GM19468 (cell line): ENCODE results near the gene WDR83.
"Not testable (repeated sequence)": the region's sequence is repeated elsewhere in the genome, so short reads cannot be mapped to it uniquely, and the experiment has no call there.

Experiments used
- ATAC-seq: cut with Tn5 transposase; IDR thresholded peaks from one replicate; pipeline ENCODE4 v1.9.1; 2021; ENCODE audit warnings: mild to moderate bottlenecking, moderate library complexity, moderate number of reproducible peaks; ENCODE audit not compliant: unreplicated experiment; ENCODE audit errors: extremely low read depth

WDR83 gene

GRCh38 chr19:12681074-12681987, 14.7 kb downstream of the WDR83 start, which contains the start of gene DHPS:
Gene DHPS, minus strand, starts transcription at chr19:12681880. Its CDS starts 114 bp downstream, at chr19:12681766.
- peak; percentile 36 for ATAC-seq

GRCh38 chr19:12685831-12686230, 19.2 kb downstream of the WDR83 start:
- no peak for ATAC-seq

DNA sequence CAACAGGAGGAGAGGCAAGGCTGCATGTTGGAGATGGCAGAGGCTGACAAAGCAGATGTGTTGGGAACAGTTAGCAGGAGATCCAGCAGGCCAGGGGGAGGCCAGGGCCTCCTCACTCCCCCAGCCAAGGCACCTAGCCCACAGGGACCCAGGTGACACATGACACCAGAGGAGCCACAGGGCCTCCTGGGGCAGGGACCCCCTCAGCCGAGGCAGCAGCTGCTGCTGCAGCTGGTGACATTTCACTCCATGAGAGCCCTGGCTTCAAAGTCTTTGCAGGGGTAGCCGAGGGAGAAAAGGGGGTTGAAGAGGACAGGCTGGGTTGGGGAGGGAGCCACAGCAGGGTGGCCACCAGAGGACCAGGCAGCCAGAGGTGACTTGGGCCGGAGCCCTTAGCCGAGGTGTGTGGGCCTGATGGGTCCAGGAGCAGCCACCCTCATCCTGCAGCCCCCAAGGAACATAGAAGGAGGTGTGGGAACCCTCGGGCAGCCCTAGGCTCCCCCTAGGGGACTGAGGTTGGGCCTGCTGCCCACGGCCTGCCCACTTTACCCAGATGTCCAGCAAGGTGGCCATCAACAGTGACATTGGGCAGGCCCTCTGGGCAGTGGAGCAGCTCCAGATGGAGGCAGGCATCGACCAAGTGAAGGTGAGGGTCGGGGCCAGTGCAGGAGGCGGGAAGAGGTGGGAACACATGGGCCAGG, 21.0 kb downstream of the WDR83 start, which contains the start of gene GNG14:
Gene GNG14 (plus strand): TSS at position 503 of the 701 bp plus-strand sequence. CDS start 51 bp downstream, at position 554.
- ATAC-seq: no peak

- ATAC-seq: no peak
Measured at GRCh38 chr19:12689012-12689411, 22.4 kb downstream of the WDR83 start.

- ATAC-seq: no peak
Measured at GRCh38 chr19:12689581-12690216, 23.1 kb downstream of the WDR83 start.

DNA sequence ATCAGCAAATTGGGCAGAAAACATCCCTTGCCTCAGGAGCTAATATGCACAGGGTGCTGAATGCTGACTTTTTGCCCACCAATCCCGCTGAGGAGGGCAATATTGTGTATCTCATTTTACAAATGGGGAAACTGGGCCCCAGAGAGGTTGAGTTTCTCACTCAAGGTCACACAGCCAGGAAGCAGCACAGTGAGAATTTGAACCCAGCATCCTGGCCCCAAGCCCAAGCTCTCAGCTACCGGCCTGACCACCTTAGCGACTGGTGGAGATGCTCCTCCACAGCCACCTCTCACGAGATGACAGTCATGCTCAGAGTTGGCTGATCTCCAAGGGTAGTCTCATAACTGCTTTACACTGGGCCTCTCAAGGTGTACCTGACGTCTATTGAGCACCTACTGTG, 26.4 kb downstream of the WDR83 start:
- ATAC-seq: no peak

DNA sequence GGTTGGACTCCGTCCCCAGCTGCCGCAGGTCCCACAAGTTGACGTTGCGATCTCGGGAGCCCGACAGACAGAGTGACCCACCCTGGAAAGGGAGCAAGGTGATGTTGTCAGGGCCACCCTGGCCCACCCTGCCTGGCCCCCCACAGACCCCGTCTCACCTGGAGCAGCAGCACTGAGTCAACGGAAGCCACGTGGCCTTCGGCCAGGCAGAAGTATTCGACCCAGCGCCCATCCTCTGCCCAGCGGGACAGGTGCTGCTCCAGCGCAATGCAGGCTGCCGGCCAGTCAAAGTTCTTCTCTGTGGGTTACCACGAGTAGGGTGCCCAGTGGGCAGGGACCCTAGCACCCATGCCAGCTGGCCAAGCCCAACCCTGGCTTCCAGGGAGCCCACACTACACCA, 28.0 kb downstream of the WDR83 start:
- no peak for ATAC-seq

DNA sequence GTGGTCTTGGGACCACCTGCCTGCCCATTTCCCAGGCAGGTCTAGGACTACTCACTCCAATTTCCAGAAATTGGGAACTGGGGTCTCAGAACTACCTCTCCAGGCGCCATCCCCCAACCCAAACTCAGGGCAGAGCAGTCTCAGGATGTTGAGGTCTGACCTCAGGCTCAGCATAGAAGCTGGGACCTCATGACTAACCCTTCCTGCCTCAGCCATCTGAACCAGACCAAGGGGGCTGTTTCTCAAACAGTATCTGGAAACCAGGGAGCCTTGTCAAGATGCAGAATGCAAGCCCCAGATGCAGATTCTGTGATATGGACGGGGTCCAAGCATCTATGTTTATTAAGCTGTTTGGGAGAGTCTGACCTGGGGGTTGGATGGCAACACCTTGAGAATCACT, 28.5 kb downstream of the WDR83 start:
- no peak for ATAC-seq

- ATAC-seq: no peak
Measured at GRCh38 chr19:12695514-12695913, 28.9 kb downstream of the WDR83 start.

DNA sequence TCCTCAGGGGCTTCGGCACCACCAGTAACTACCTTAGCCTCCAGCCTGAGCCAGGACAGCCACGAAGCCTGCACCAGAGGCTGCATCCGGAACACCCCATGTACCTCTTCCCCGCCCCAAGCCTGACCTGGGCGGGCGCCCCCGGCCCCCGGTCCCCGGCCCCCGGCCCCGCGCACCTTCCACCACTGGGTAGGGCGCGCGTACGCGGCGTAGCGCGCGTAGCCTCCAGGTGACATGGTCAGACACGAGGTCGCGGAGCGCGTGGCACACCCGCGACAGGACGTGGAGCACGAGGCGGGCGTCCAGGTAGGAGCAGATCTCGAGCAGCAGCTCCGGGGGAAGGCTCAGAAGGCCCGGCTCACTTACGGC, 29.4 kb downstream of the WDR83 start:
- ATAC-seq: peak; percentile 4

- ATAC-seq: peak; percentile 18
Measured at GRCh38 chr19:12696366-12697335, 30.0 kb downstream of the WDR83 start, which contains the start of gene FBXW9. Gene FBXW9, minus strand, starts transcription at chr19:12696631. Its CDS starts 50 bp downstream, at chr19:12696581.

DNA sequence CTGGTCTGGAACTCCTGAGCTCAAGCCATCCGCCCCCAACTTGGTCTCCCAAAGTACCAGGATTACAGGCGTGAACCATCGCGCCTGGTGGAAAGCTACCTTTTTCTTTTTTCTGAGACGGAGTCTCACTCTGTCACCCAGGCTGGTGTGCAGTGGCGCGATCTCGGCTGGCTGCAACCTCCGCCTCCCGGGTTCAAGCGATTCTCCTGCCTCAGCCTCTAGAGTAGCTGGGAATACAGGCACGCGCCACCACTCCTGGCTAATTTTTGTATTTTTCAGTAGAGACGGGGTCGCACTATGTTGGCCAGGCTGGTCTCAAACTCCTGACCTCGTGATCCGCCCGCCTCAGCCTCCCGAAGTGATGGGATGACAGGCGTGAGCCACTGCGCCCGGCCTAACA, 30.8 kb downstream of the WDR83 start:
- not testable (repeated sequence) for ATAC-seq

GRCh38 chr19:12698138-12698537, 31.5 kb downstream of the WDR83 start:
- no peak for ATAC-seq

DNA sequence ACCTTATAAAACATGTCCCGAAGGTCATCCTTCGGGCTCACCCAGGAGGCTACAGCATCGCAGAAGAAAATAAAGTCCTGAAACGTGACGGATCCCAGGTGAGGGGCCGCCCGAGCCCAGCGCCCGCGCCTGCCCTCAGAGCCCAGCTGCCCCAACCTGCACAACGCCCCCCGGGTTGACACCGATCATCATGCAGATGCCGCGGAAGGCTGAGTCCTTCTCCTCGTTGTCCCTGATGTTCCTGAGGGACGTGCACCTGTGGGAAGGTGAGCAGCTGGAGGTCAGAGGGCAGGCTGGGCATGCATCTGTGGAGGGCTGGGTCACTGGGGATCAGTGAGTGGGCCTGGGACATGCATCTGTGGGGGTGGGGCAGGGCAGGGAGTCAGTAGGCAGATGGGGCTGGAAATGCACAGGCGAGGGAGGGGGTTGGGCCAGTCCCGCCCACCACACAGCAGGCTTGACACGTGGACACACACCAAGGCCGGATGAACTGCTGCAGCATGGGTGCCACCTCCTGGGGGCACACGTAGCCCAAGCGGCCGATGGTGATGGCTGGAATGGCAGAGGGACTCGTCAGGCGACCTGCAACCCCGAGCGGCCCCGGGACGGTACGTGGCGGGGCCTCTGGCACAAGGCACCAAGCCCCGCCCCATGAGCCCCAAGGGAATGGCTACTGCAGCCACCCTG, 35.1 kb downstream of the WDR83 start:
- ATAC-seq: no peak

GRCh38 chr19:12703046-12703445, 36.4 kb downstream of the WDR83 start:
- no peak for ATAC-seq

- ATAC-seq: no peak
Measured at GRCh38 chr19:12705169-12705568, 38.6 kb downstream of the WDR83 start.

- ATAC-seq: no peak
Measured at GRCh38 chr19:12705654-12706331, 39.2 kb downstream of the WDR83 start.

DNA sequence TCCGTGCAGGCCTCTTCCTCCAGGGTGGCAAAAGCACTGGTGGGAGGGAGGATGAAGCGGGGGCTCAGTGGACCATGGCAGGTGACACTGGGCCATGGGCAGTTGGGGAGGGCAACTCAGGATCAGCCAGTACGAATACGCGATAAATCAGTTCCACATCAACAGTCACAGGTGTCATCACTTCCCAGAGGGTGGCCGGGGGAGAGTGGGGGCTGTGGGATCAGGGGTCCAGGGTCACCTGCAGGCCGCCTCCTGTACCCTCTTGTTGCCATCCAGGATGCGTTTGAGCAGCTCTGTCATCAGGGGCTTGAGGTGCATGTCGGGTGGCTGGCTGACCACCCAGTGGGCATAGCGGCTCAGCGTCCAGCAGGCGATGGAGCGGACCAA, 39.7 kb downstream of the WDR83 start:
- no peak for ATAC-seq
